HG03469 (cell line): ENCODE results near the gene FOXL2NB.
"Not testable (repeated sequence)": the region's sequence is repeated elsewhere in the genome, so short reads cannot be mapped to it uniquely, and the experiment has no call there.

Source experiments
- ATAC-seq: cut with Tn5 transposase; IDR thresholded peaks from one replicate; pipeline ENCODE4 v1.9.1; 2021; ENCODE audit warnings: mild to moderate bottlenecking, moderate library complexity, moderate number of reproducible peaks; ENCODE audit not compliant: unreplicated experiment

The FOXL2NB gene

GRCh38 chr3:138946663-138947494 is at the start of gene FOXL2NB, which contains the start of gene FOXL2:
Gene FOXL2NB, plus strand, starts transcription at chr3:138947217. Its CDS starts 148 bp downstream, at chr3:138947365.
Gene FOXL2, minus strand, starts transcription at chr3:138947137. Its CDS starts 415 bp downstream, at chr3:138946722.
- ATAC-seq, result no peak

GRCh38 chr3:138898301-138898700 is 48.7 kb upstream of the FOXL2NB start:
- ATAC-seq, result no peak

- no peak for ATAC-seq
Observed at GRCh38 chr3:138898708-138899107, 48.3 kb upstream of the FOXL2NB start.

- no peak for ATAC-seq
Observed at GRCh38 chr3:138899351-138899991, 47.5 kb upstream of the FOXL2NB start.

GRCh38 chr3:138901567-138901966 is 45.5 kb upstream of the FOXL2NB start:
- ATAC-seq, result no peak

GRCh38 chr3:138902171-138902570 is 44.8 kb upstream of the FOXL2NB start:
- ATAC-seq, result no peak

GRCh38 chr3:138907539-138907938 is 39.5 kb upstream of the FOXL2NB start:
- ATAC-seq, result no peak

GRCh38 chr3:138908846-138909245 is 38.2 kb upstream of the FOXL2NB start:
- ATAC-seq, result no peak

- no peak for ATAC-seq
Observed at GRCh38 chr3:138909904-138910303, 37.1 kb upstream of the FOXL2NB start.

GRCh38 chr3:138911621-138912020 is 35.4 kb upstream of the FOXL2NB start:
- no peak for ATAC-seq

GRCh38 chr3:138912237-138912636 is 34.8 kb upstream of the FOXL2NB start:
- no peak for ATAC-seq

- ATAC-seq, result no peak
Observed at GRCh38 chr3:138913766-138914165, 33.3 kb upstream of the FOXL2NB start.

GRCh38 chr3:138914870-138915502 is 32.0 kb upstream of the FOXL2NB start:
- ATAC-seq, result no peak

- no peak for ATAC-seq
Observed at GRCh38 chr3:138915503-138916498, 31.2 kb upstream of the FOXL2NB start.

- no peak for ATAC-seq
Observed at GRCh38 chr3:138916824-138917223, 30.2 kb upstream of the FOXL2NB start.

- ATAC-seq, result no peak
Observed at GRCh38 chr3:138919325-138919724, 27.7 kb upstream of the FOXL2NB start.

GRCh38 chr3:138921316-138922292 is 25.4 kb upstream of the FOXL2NB start:
- ATAC-seq, result no peak

GRCh38 chr3:138922400-138922799 is 24.6 kb upstream of the FOXL2NB start:
- ATAC-seq, result not testable (repeated sequence)

GRCh38 chr3:138923531-138923994 is 23.5 kb upstream of the FOXL2NB start:
- peak; percentile 70 for ATAC-seq
